ENCODE measurements around the gene BIVM.

- TF ChIP-seq, protein P1, sequence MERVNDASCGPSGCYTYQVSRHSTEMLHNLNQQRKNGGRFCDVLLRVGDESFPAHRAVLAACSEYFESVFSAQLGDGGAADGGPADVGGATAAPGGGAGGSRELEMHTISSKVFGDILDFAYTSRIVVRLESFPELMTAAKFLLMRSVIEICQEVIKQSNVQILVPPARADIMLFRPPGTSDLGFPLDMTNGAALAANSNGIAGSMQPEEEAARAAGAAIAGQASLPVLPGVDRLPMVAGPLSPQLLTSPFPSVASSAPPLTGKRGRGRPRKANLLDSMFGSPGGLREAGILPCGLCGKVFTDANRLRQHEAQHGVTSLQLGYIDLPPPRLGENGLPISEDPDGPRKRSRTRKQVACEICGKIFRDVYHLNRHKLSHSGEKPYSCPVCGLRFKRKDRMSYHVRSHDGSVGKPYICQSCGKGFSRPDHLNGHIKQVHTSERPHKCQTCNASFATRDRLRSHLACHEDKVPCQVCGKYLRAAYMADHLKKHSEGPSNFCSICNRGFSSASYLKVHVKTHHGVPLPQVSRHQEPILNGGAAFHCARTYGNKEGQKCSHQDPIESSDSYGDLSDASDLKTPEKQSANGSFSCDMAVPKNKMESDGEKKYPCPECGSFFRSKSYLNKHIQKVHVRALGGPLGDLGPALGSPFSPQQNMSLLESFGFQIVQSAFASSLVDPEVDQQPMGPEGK (CRISPR knock-in tag; IDR thresholded peaks at IDR 0.05; ENCODE audit: borderline replicate concordance), result no peak
- TF ChIP-seq ZNF565 (CRISPR knock-in tag; conservative IDR thresholded peaks at IDR 0.05; ENCODE audit: low read depth) (no peak), ARNTL (CRISPR knock-in tag; IDR thresholded peaks at IDR 0.05; ENCODE audit: borderline replicate concordance, low read depth) (no peak), CREB5 (CRISPR knock-in tag; IDR thresholded peaks at IDR 0.05; ENCODE audit: low read depth) (no peak), ZNF8 (CRISPR knock-in tag; IDR thresholded peaks at IDR 0.05) (no peak), RARB (CRISPR knock-in tag; IDR thresholded peaks at IDR 0.05) (no peak), OSR1 (CRISPR knock-in tag; IDR thresholded peaks at IDR 0.05) (no peak), ZNF70 (CRISPR knock-in tag; IDR thresholded peaks at IDR 0.05) (no peak; the same call in 1 of the 2 replicates), CSDC2 (CRISPR knock-in tag; IDR thresholded peaks at IDR 0.05) (no peak), GLIS3 (CRISPR knock-in tag; IDR thresholded peaks at IDR 0.05) (no peak), ZFP30 (CRISPR knock-in tag; IDR thresholded peaks at IDR 0.05) (no peak), TOX (CRISPR knock-in tag; IDR thresholded peaks at IDR 0.05; ENCODE audit: borderline replicate concordance) (no peak)
Observed at GRCh38 chr13:102799426-102800144, 666 bp downstream of the BIVM start.

Measured in SK-N-SH treated with all-trans-retinoic acid at 6 μM for 48 hours (cell line).